Heart left ventricle (tissue), 13 donors: ENCODE measurements around the gene B4GALNT2.

Experiments
- CTCF ChIP-seq, 12 donors: fragments of 200-600 bp; sonication (generic) in 4 of 12; IDR thresholded peaks; one replicate each; pipeline versions ENCODE4 v1.5.0 to v1.8.0; 2018 to 2022; ENCODE audit warnings: antibody characterized with exemption in 12 of 12, mild to moderate bottlenecking in 5 of 12
- POLR2A ChIP-seq, 2 donors: fragments of 450-650 bp; IDR thresholded peaks; one replicate each; pipeline ENCODE4 v1.6.1; 2017; ENCODE audit warnings: antibody characterized with exemption in 2 of 2, mild to moderate bottlenecking in 2 of 2, moderate library complexity in 2 of 2
- donor health status: ischemic (EF 13 %, LVEDD 7.1; RV severe dilation, severe dysfunction).
- donor health status: DM: no; HTN: yes; CAD: no.
- donor health status: DM: no; HTN: no; CAD: no.
- donor health status: ischemic (EF 25% LVEDD 6.9; RV normal size, moderate dysfunction).
- donor health status: ischemic (EF 25% LVEDD 5.7; RV mildly dilated, moderate dysfunction).
- donor health status: ischemic (EF 35%, LVEDD 5.7; RV mildly dilated, moderate dysfunction).
- donor health status: nonischemic (EF 11% LVEDD 7.7; RV severe dilation, severe dysfunction).
- donor health status: DM: yes; HTN: yes; CAD: no.
- donor health status: PGD.
- donor health status: ischemic (EF 29% LVEDD 5.4; RV normal size, mild dysfunction).
- donor health status: nonischemic (EF 23%, LVEDD 6.1; RV moderate dilation, normal function).

- TF ChIP-seq CTCF (IDR thresholded peaks at IDR 0.05) (no peak), POLR2A (IDR thresholded peaks at IDR 0.05) (no peak)
These were observed 19.6 kb upstream of the B4GALNT2 start for GRCh38 chr17:49112936-49113335.
